Astrocyte of the spinal cord (primary cell): ENCODE data around the gene ARHGAP26.

Experiments
- DNase-seq: peaks from one replicate; pipeline ENCODE4 v3.0.0; 2011; ENCODE audit warnings: low read depth, low spot score
- H3K4me3 ChIP-seq: 2 replicates; pipeline ENCODE4 v1.5.1; 2011; ENCODE audit warnings: low read depth, mild to moderate bottlenecking, low read length, moderate library complexity
- CTCF ChIP-seq: IDR thresholded peaks from 2 replicates; pipeline ENCODE4 v1.5.1; 2012; ENCODE audit warnings: low read depth, mild to moderate bottlenecking, low read length, inconsistent platforms
- in situ Hi-C: cut with HindIII; loops from 2 replicates; pipeline ENCODE4 v1.10.0; 2017; ENCODE audit warnings: low sequenced_read_pairs

Gene ARHGAP26

DNA sequence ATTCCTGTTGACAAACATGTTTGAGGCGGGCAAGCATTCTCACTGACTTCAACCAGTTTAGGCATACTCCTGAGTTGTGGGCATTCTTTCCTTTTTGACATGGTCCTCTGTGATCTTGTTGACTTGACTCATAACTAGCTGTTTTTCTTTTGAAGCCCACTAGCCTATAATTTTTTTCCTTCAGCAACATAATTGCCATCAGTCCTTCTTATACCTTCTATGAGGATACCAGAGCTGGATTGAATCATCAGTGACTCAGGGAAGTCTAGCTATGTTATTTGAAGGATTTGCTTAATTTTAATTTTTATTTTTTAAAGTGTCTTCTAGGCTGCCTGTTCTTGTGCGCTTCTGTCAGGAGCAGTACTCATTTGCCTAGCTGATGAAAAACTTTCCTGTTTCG is 373.8 kb downstream of the ARHGAP26 start:
- peak; percentile 63 for DNase-seq
- in situ Hi-C loops, result no loop called here
- no peak overlapping the region for H3K4me3 ChIP-seq
- no peak for TF ChIP-seq CTCF

DNA sequence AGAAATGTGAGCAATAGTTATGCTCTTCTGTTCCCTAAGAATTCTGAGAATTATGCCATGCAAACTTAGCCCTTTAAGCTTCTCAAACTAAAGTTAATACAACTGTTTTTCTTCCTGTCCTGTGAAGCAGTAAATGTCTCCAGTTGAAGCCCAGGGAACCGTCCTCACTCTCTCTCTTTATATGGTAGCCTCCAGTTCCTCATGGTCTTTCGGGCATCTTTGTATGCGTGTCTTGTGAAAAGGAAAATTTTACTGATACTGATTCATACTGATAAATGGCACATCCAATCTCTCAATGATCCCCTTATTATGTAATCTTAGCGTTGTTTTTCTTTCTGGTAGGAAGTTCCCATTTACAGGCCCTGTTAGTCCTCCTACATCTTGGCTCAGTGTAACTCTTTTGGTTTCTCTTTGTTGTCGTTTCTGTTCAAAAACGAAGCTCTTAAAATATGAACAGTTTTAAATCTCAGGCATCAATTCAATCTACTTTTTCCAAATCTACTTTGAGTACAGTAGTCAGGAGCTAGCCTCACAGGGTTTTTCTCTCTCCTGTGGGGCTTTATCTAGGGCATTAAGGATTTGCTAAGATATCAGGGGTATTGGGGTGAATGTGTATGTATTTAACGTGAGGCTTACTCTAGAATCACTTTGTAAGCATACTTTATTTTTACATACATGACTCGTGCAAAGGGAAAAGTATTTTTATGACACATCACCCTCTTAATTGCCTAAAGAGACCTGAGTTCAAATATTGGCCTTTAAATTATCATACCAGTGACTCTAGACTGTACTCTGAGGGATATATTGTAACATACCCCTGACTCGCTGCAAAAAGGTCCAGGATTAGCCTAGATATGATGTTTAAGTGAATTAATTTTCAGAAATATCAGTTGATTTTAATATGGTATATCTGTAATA is 375.3 kb downstream of the ARHGAP26 start:
- DNase-seq, result no peak
- H3K4me3 ChIP-seq, result no peak overlapping the region
- TF ChIP-seq CTCF, result no peak
- in situ Hi-C loops, result no loop called here

GRCh38 chr5:143146161-143146560 is 376.0 kb downstream of the ARHGAP26 start:
- TF ChIP-seq CTCF, result no peak
- no peak for DNase-seq
- no peak overlapping the region for H3K4me3 ChIP-seq
- in situ Hi-C loops, result no loop called here

DNA sequence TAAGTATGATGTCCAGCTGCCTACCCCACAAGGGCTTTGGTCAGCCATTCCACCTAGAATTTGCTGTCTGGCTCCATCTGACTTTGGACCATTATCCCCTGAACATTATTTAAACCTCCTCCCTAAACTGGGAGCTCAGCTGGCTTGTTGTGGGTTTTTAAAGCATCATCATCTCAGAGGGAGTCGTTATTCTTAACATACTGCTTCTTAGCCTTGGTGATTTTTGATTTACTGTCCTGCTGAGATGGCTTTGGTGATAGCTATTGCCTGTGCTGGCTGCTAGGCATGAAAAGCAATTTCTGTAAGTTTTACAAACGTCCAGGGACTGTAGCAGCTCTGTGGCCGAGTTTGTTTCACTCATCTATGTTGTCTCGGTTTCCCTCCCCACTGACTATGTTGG is 377.2 kb downstream of the ARHGAP26 start:
- H3K4me3 ChIP-seq, result no peak overlapping the region
- TF ChIP-seq CTCF, result no peak
- in situ Hi-C loops, result no loop called here
- no peak for DNase-seq

DNA sequence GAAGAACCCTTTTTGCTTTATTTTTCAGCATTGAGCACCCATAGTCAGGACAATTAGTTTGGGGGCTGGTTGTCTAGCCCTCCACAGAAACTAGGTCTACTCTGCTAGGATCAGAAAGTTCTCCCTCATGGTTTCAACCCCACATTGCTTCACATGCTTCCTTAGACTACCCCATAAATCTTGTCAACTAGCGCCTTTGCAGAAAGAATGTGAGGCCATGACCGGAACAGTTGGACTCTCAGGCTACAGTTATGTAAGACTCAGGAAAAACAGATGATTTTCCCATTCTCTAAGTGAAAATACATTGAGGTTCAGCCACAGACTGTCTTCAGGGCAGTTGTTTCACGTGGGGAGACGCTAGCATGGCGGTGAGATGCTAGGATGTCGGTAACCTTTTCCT is 377.7 kb downstream of the ARHGAP26 start:
- no peak overlapping the region for H3K4me3 ChIP-seq
- TF ChIP-seq CTCF, result no peak
- DNase-seq, result peak; percentile 52
- in situ Hi-C loops, result no loop called here

DNA sequence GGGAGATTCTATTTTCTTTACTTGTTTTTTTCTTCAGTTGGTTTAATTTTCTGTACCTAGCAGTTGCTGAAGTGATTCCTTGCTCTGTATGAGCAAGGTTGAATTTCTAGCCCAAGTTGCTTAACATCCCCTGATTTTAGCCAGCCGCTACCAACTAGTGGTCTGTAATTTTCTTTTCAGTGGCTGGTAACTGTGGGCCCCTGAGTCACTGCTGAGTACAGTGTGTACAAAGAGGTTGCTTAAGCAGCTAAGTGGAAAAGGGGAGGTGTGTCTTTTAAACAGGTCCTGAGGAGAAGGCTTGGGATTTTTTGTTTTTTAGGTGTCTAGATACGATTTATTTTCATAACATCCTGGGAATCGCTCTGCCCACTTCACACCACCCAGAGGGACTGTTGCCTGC is 378.6 kb downstream of the ARHGAP26 start:
- H3K4me3 ChIP-seq, result no peak overlapping the region
- peak; percentile 72 for DNase-seq
- in situ Hi-C loops, result no loop called here
- TF ChIP-seq CTCF, result no peak
